Smooth muscle cell (in vitro differentiated cells): Measurements from ENCODE around the gene AMOTL1. TPM values are rescaled to one million over a fixed set of nuclear protein-coding genes. Genes with fewer than 3 reads are reported as not detected.

Experiments
- DNase-seq: peaks from one replicate; lab custom pipeline; 2025; ENCODE audit not compliant: unreplicated experiment; lab: John Stamatoyannopoulos, UW
- H2AFZ ChIP-seq: fragments of 200-600 bp; sonication (generic); 2 replicates; pipeline ENCODE4 v1.6.0; 2016; ENCODE audit warnings: antibody characterized with exemption, low read depth, mild to moderate bottlenecking
- H3F3A ChIP-seq: fragments of 200-600 bp; sonication (generic); 2 replicates; pipeline ENCODE4 v1.6.0; 2017; ENCODE audit warnings: antibody characterized with exemption, low read depth
- H3K27ac ChIP-seq: fragments of 200-600 bp; sonication (generic); 2 replicates; pipeline ENCODE4 v1.5.1; 2016; ENCODE audit warnings: low read depth, mild to moderate bottlenecking
- H3K27me3 ChIP-seq: fragments of 200-600 bp; sonication (generic); 2 replicates; pipeline ENCODE4 v1.6.1; 2016; ENCODE audit warnings: low read depth, mild to moderate bottlenecking
- H3K36me3 ChIP-seq: fragments of 200-600 bp; sonication (generic); 2 replicates; pipeline ENCODE4 v1.5.1; 2016; ENCODE audit warnings: low read depth
- H3K4me1 ChIP-seq: fragments of 200-600 bp; sonication (generic); 2 replicates; pipeline ENCODE4 v1.5.1; 2016; ENCODE audit warnings: low read depth
- H3K4me2 ChIP-seq: fragments of 200-600 bp; sonication (generic); 2 replicates; pipeline ENCODE4 v1.6.0; 2016; ENCODE audit warnings: mild to moderate bottlenecking
- H3K4me3 ChIP-seq: fragments of 200-600 bp; sonication (generic); 2 replicates; pipeline ENCODE4 v1.5.1; 2016; ENCODE audit warnings: mild to moderate bottlenecking
- H3K79me2 ChIP-seq: fragments of 200-600 bp; sonication (generic); 2 replicates; pipeline ENCODE4 v1.6.0; 2016; ENCODE audit warnings: low read depth, mild to moderate bottlenecking
- H3K9ac ChIP-seq: fragments of 200-600 bp; sonication (generic); 2 replicates; pipeline ENCODE4 v1.6.0; 2016; ENCODE audit warnings: low read depth
- H3K9me3 ChIP-seq: fragments of 200-600 bp; sonication (generic); replicated peaks from 2 replicates; pipeline ENCODE4 v1.5.1; 2016; ENCODE audit warnings: low read depth
- H4K20me1 ChIP-seq: fragments of 200-600 bp; sonication (generic); 2 replicates; pipeline ENCODE4 v1.6.0; 2016; ENCODE audit warnings: low read depth
- WGBS: methylation state at CpG from one replicate; pipeline ENCODE4 v1.1.7; 2016; ENCODE audit warnings: low lambda C conversion rate; 5-methylcytosine and 5-hydroxymethylcytosine counted together
- polyA plus RNA-seq: library from polyadenylated mRNA; unstranded; fragments of >200 nt; fragmentation: Nextera tagmentation; extraction: Ambion mirVana; gene quantifications from 2 replicates; pipeline ENCODE4 v1.2.1, GENCODE V29; 2016
- total RNA-seq: library from RNA; depleted of rRNA; stranded (reverse); fragments of >200 nt; gene quantifications from 2 replicates; pipeline ENCODE4 v1.2.3, GENCODE V29; 2014
- TF ChIP-seq, protein P1 (sequence below): fragments of 200-600 bp; sonication (generic); IDR thresholded peaks from 2 replicates; pipeline ENCODE4 v1.5.1; 2017; ENCODE audit warnings: borderline replicate concordance, mild to moderate bottlenecking, antibody characterized with exemption; ENCODE audit not compliant: insufficient read depth, poor library complexity, severe bottlenecking

Gene AMOTL1
- total and polyA plus RNA-seq, 2 experiments from 2014 or later: 23.4 to 61.0 TPM

DNA sequence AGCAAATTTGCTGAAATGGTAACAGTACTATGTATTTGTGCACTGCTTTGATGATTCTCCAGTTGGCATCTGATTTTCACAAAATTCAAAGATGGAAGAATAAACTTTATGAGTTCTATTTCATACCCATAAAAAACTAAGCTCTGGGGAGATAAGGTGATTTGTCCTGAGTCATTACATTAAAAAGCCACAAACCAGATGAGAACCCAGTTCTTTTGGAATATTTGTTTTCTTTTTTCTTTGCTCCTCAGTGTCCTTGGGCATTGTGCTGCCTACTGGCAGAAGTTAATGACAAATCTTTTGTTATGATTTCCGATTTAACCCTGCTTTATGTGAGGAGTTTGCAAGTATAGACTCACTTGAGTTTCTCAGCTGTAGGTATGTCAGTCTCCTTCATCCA lies 45.4 kb upstream of the AMOTL1 start:
- no peak overlapping the region for H3K27ac ChIP-seq
- no peaks in the 10 kb centered on the region for H3K79me2 ChIP-seq
- H4K20me1 ChIP-seq: no peaks in the 10 kb centered on the region
- WGBS: 100% methylated on average over 1 of the region's 1 CpG
- no peaks in the 10 kb centered on the region for H3K9me3 ChIP-seq
- peak overlapping the region; percentile 7 for H3K4me2 ChIP-seq
- TF ChIP-seq, protein P1, sequence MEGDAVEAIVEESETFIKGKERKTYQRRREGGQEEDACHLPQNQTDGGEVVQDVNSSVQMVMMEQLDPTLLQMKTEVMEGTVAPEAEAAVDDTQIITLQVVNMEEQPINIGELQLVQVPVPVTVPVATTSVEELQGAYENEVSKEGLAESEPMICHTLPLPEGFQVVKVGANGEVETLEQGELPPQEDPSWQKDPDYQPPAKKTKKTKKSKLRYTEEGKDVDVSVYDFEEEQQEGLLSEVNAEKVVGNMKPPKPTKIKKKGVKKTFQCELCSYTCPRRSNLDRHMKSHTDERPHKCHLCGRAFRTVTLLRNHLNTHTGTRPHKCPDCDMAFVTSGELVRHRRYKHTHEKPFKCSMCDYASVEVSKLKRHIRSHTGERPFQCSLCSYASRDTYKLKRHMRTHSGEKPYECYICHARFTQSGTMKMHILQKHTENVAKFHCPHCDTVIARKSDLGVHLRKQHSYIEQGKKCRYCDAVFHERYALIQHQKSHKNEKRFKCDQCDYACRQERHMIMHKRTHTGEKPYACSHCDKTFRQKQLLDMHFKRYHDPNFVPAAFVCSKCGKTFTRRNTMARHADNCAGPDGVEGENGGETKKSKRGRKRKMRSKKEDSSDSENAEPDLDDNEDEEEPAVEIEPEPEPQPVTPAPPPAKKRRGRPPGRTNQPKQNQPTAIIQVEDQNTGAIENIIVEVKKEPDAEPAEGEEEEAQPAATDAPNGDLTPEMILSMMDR: no peak
- no peak overlapping the region for H3K4me3 ChIP-seq
- no peaks in the 10 kb centered on the region for H3K36me3 ChIP-seq
- no peak overlapping the region for H2AFZ ChIP-seq
- H3K27me3 ChIP-seq: no peaks in the 10 kb centered on the region
- peaks cover 6% of the 10 kb centered on the region for H3K4me1 ChIP-seq
- H3F3A ChIP-seq: peaks cover 4% of the 10 kb centered on the region
- DNase-seq: no peak
- no peak overlapping the region for H3K9ac ChIP-seq

DNA sequence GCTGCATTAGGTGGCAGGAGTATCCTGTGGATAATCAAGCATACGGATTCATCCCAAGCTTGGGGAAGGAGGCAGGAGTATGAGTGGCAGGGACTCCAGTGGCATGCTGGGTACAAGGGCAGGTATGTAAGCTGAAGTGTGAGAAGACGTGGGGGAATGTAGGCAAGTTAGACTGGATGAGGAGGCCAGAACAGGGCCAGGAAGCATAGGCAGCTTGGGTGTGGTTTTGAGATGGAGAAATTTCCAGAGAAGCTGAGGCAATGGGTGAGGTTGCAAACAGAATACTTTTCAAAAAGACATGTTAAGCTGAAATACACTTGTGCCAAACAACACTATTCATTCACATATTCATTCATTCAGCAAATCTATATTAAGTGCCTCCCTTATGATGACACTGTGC lies 43.1 kb upstream of the AMOTL1 start:
- Histone ChIP-seq H2AFZ (no peak overlapping the region), H3K4me3 (no peak overlapping the region), H3K79me2 (no peaks in the 10 kb centered on the region), H3K27ac (no peak overlapping the region), H3K4me2 (no peak overlapping the region), H3K4me1 (peaks cover 6% of the 10 kb centered on the region), H3K9ac (no peak overlapping the region), H3K27me3 (no peaks in the 10 kb centered on the region), H3K36me3 (no peaks in the 10 kb centered on the region), H3F3A (peaks cover 4% of the 10 kb centered on the region), H3K9me3 (no peaks in the 10 kb centered on the region), H4K20me1 (no peaks in the 10 kb centered on the region)
- TF ChIP-seq, protein P1: no peak
- 87% methylated on average over 2 of the region's 2 CpGs for WGBS
- no peak for DNase-seq

- no peaks in the 10 kb centered on the region for H4K20me1 ChIP-seq
- no peak overlapping the region for H2AFZ ChIP-seq
- H3K9me3 ChIP-seq: no peaks in the 10 kb centered on the region
- no peak overlapping the region for H3K27ac ChIP-seq
- TF ChIP-seq, protein P1: no peak
- no peak overlapping the region for H3K4me3 ChIP-seq
- H3K27me3 ChIP-seq: no peaks in the 10 kb centered on the region
- peaks cover 3% of the 10 kb centered on the region for H3K4me1 ChIP-seq
- DNase-seq: no peak
- H3K9ac ChIP-seq: no peak overlapping the region
- H3K79me2 ChIP-seq: no peaks in the 10 kb centered on the region
- no peak overlapping the region for H3K4me2 ChIP-seq
- 91% methylated on average over 2 of the region's 2 CpGs for WGBS
- peaks cover 12% of the 10 kb centered on the region for H3F3A ChIP-seq
- no peaks in the 10 kb centered on the region for H3K36me3 ChIP-seq
These were observed 40.3 kb upstream of the AMOTL1 start for GRCh38 chr11:94727819-94728218.

DNA sequence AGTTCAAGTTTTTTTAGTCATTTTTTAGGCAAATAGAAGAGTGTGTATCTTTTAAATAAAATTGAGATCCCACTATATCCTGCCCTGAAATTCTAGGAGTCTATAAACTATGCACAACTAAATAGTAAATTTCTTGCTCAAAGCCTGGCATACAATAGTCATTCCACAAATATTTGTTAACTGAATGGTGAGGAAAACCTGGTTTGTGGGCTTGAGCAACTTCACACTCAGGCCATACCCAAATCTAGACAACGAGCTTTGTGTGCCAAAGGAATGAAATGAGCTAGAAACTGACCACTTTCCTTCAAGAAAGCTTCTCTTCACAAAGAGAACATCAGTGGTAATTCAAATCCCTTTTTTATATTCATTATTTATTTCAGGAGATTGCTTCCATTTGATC lies 39.6 kb upstream of the AMOTL1 start:
- DNase-seq: no peak
- H3K9ac ChIP-seq: no peak overlapping the region
- no peak overlapping the region for H3K4me2 ChIP-seq
- H3F3A ChIP-seq: peaks cover 13% of the 10 kb centered on the region
- peaks cover 7% of the 10 kb centered on the region for H3K4me1 ChIP-seq
- no peak overlapping the region for H2AFZ ChIP-seq
- no peaks in the 10 kb centered on the region for H3K36me3 ChIP-seq
- no peaks in the 10 kb centered on the region for H3K9me3 ChIP-seq
- H3K79me2 ChIP-seq: no peaks in the 10 kb centered on the region
- no peak overlapping the region for H3K27ac ChIP-seq
- WGBS: 55% methylated on average over 1 of the region's 1 CpG
- TF ChIP-seq, protein P1: no peak
- H4K20me1 ChIP-seq: no peaks in the 10 kb centered on the region
- H3K4me3 ChIP-seq: no peak overlapping the region
- no peaks in the 10 kb centered on the region for H3K27me3 ChIP-seq
